DMS114 treated with DMSO at 0.1 percent for 48 hours (cell line): ENCODE results near the gene SCAF1.

Source experiments
- DNase-seq: peaks from one replicate; lab custom pipeline; 2025; ENCODE audit not compliant: unreplicated experiment; lab: John Stamatoyannopoulos, UW

SCAF1 gene

DNA sequence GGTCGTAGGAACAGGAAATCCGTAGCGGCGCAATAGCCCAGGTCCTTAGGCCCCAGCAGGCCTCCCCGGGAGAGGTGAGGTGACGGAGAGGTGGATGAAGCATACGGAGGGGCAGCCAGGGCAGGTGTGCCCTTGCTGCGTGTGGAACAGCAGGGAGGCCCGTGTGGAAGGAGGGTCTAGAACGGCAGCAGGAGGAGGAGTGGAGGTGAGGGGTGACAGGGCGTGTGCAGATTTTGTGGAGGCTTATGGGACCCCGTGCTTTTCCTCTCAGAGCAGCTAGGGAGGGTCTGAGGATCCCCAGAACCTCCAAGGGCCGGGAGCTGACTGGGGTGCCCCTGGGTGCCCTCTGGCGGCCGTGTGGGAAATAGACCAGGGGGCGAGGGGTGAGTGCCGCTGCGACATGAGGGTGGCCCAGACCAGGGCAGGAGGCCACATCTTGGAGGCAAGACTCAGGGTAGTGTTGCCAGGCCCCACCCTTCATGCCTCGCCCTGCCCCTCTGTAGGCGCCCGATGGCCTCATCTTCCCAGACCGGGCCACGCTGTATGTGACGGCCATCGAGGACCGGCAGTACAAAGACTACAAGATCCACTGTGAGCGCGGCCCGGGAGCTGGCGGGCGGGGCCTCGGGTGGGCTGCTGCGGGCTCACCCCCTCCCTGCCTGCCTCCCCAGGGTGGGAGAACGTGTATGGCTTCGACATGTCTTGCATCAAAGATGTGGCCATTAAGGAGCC is 42.4 kb downstream of the SCAF1 start:
- no peak for DNase-seq

- DNase-seq, result no peak
Observed at GRCh38 chr19:49684983-49685553, 43.1 kb downstream of the SCAF1 start.

- no peak for DNase-seq
Observed at GRCh38 chr19:49685845-49686332, 43.9 kb downstream of the SCAF1 start.

GRCh38 chr19:49686503-49687088 is 44.6 kb downstream of the SCAF1 start:
- DNase-seq, result no peak

- no peak for DNase-seq
Observed at GRCh38 chr19:49687150-49687549, 45.1 kb downstream of the SCAF1 start.

DNA sequence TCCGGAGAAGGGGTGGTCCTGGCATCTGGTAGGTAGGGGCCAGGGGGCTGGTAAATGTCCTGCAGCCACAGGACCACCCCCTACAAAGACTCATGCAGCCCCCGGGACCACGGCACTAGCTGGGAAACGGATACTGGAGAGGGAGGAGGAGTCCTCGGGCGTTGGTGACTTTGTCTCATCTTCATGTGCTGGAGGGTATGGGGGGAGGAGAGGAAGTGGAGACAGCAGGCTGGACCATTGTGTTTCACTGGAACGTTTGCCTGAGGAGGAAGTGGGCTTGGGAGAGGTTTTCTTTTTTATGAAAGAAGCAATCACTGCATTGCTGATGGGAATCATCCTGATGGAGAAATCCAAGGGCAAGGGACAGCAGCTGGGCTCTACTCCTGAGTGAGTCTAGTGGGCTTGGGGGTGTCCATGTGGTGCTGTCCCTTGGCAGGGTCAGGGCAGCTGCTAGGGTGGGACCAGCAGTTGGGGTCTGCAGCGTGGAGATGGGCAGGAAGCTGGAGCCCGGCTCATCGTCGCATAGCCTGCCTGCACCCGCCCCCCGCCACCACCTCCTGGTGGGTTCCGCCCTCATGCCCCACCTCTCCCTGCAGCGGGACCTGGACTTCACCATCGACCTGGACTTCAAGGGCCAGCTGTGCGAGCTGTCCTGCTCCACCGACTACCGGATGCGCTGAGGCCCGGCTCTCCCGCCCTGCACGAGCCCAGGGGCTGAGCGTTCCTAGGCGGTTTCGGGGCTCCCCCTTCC is 45.7 kb downstream of the SCAF1 start:
- peak; percentile 38 for DNase-seq

GRCh38 chr19:49688531-49689132 is 46.6 kb downstream of the SCAF1 start:
- no peak for DNase-seq

DNA sequence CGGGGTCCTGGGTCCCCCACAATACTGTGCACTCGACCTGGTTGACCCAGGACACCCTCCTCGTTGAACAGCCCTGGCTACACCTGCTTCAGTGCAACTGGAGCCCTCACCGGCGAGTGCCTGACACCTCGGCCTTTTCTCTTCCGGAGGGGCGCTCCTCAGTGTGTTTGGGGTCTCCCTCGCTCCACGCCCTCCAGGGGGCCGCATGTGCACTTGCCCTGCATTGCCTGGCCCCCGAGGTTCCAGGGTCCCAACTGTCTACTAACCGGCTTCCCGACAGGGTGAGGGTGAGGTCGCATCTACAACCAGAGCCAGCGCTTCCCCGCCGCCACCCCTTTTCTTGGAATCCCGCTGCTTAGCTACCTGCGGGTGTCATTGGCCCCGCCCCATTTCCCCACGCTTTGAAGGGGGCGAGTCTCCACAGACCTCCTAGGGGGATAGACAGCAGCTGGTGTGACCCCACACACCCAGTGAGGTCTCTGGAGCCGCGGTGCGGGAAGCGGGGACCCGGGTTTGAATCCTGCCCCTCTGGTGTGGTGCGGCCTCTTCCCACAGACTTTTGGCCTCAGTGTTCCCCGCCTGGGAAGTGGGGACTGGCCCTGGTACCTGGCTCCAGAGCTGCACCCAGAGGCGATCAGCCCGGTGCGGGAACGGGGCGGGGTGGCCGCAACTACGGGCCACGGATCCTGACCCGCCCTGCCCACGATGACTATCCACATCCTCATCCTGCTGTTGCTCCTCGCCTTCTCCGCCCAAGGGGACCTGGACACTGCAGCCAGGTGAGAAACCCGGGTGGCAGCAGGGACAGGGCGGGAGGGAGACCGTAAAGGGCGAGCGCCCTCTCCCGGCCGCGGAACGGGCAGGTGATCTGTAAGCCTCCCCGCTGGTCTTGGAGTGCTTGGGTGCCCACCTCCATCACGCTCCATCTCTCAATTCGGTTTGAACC is 47.4 kb downstream of the SCAF1 start, which contains the start of gene ADM5:
ADM5 (plus strand) TSS at position 462 of the 946 bp plus-strand sequence; CDS start at position 706, 244 bp downstream.
- DNase-seq, result no peak

DNA sequence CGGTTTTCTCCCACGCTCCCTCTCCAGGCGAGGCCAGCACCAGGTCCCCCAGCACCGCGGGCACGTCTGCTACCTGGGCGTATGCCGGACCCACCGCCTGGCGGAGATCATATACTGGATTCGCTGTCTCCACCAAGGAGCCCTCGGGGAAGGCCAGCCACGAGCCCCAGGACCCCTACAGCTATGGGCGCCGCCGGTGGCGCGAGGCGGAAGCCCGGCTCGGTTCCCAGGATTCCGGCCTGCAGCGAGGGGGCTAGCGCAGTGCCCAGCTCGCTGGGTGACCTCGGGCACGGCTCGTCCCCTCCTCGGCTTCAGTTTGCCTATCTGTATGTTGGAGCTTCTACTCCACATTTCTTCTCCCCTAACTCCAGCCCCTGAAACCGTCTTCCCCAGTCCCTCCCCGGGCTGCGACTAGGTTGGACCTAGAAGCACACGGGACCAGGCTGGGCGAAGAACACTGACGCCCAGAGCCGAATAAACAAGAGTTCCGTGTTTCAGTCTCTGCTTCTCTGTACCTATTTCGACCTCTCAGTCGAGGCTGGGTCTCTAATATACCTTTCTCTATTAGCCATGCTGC is 48.2 kb downstream of the SCAF1 start:
- no peak for DNase-seq

DNA sequence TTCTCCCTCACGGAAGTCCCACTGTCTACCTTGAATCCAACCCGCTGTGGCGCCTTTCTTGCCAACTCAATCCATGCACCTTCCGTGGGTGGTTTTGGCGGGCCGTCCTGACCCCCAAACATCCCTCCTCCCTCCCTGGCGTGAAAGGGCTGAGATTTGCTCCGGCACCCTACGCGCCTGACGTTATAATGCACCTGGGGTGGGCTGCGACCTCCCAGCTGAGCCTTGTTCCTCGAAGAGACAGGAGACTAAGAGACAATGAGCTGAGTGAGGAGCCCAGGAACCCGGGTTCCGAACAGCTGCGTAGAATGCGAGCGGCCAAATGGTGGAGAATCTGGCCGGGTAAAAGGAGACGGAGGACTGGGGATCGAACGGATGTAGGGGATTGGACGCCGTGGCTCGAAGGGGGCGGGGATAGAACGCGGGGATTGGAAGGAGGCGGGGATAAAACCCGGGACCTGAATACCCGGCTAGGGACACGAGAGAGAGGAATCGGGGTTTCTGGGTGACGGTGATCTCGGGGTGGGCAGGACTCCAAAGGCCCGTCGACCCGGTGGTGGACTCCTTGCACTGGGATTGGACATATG is 48.7 kb downstream of the SCAF1 start, which contains the start of gene CPT1C:
CPT1C (plus strand) TSS at position 461 of the 587 bp plus-strand sequence. CDS start 1,137 bp downstream, outside the sequence.
- peak; percentile 76 for DNase-seq

DNA sequence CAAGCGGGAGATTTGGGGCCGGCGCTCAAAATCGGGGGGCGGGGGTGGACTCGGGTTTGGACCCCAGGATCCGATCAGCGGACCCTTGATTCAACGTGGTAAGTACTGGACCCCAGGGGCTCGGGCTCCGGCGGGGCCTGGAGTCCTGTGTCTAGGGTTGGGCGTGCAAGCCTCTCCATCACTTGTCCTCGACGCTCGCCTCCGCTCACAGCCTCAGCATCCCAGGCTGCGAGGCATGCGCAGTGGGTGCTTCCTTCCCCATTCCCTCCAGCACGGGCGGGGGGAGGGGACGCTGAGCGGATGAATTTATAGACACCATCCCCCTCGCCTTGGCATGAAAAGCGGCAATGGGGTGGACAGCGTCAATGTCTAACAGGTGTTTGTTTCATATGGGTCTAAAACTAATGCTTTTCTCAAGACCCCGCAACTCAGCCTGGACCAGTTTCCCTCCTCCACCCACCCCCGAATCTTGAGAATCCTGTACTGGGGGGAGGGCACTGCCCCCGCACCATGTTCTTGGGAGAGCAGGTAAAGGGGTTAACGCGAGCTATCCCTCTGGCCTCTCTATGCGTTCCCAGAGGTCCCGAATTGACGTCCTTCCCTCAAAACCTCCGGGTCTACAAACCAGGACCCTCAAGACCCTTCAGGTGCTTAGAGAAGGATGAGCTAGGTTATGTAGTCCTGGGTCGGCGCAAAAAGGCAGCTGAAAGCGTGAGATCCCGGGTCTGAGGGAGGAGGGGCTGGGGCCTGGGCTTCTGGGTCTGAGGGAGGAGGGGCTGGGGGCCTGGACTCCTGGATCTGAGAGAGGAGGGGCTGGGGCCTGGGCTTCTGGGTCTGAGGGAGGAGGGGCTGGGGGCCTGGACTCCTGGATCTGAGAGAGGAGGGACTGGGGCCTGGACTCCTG is 49.5 kb downstream of the SCAF1 start:
- DNase-seq, result peak; percentile 40

DNA sequence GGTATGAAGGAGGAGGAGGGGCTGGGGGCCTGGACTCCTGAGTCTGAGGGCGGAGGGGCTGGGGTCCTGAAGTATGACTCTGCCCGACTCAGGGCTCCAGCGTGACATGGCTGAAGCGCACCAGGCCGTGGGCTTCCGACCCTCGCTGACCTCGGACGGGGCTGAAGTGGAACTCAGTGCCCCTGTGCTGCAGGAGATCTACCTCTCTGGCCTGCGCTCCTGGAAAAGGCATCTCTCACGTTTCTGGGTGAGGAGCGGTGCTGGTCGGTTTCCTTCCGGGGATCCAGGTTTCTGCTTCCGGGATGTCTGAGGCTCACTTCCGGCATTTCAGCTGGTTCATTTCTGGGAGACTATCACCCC is 50.1 kb downstream of the SCAF1 start:
- DNase-seq, result no peak

DNA sequence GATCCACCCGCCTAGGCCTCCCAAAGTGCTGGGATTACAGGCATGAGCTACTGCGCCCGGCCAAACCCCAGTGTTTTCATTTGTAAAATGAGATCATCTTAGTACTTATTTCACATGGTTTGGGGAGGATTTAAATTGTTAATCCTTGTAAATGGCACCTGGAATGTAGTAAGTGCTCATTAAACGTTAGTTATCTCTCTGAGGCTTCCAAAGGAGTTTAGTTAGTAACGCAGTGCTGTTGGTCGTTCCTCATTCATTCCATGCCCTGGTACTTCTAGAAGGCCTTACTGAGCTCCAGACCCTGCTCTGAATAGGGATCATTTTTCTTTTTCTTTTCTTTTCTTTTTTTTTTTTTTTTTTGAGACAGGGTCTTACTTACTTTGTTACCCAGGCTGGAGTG is 54.1 kb downstream of the SCAF1 start:
- DNase-seq, result no peak

- no peak for DNase-seq
Observed at GRCh38 chr19:49696865-49697264, 54.9 kb downstream of the SCAF1 start.

DNA sequence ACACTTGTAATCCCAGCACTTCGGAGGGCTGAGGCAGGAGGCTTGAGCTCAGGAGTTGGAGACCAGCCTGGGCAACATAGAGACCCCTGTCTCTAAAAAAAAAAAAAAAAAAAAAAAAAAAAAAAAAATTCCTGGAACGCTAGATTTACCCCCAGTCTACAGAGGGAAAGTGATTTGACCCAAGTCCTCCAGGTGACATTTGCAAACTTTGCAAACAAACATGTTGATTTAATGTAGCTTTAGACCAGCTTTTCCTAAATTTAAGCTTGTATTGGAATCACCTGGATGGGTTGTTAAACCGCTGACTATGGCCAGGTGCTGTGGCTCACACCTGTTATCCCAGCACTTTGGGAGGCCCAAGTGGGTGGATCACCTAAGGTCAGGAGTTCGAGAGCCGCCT is 57.4 kb downstream of the SCAF1 start:
- no peak for DNase-seq

DNA sequence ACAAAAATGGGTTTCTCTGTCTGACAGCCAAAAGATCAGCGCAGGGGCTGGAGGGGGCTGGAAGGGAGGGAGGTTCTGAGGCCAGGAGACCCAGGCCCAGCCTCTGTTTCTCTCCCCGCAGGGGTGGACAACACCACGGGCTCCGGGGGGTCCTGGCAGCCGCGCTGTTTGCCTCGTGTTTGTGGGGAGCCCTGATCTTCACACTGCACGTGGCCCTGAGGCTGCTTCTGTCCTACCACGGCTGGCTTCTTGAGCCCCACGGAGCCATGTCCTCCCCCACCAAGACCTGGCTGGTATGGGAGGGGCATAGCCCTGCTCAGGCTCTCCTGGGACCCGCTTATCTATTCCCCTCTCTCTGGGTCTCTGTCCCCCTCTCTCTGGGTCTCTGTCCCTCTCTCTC is 58.6 kb downstream of the SCAF1 start:
- DNase-seq, result no peak

GRCh38 chr19:49701271-49701786 is 59.3 kb downstream of the SCAF1 start:
- DNase-seq, result no peak
